ENCODE measurements around the gene PARP9. TPM values are rescaled to one million over a fixed set of nuclear protein-coding genes. Genes with fewer than 3 reads are reported as not detected.

The PARP9 gene
- total and polyA plus RNA-seq, 8 donors, result 8.6 to 33.2 (median 16.7) TPM

- TF ChIP-seq CTCF (IDR thresholded peaks at IDR 0.05), result no peak
- no peaks in the 10 kb centered on the region for H3K36me3 ChIP-seq
- H3K27ac ChIP-seq, result no peak overlapping the region
- H3K27me3 ChIP-seq, result no peaks in the 10 kb centered on the region
- FAIRE-seq (no peak), ATAC-seq (no peak), DNase-seq (no peak)
- WGBS, 2 donors, result 66 to 73% methylated on average over 4 of the region's 4 CpGs
- no peaks in the 10 kb centered on the region for H3K4me1 ChIP-seq
- H3K9me3 ChIP-seq, result no peaks in the 10 kb centered on the region
- H3K4me3 ChIP-seq, result no peak overlapping the region
- intact Hi-C loops (cut with DNase I), result no loop called here
Measured at GRCh38 chr3:122606330-122606729, 42.2 kb upstream of the PARP9 start.

GRCh38 chr3:122603056-122603455 lies 39.0 kb upstream of the PARP9 start:
- Histone ChIP-seq H3K27me3 (no peaks in the 10 kb centered on the region), H3K36me3 (no peaks in the 10 kb centered on the region), H3K4me1 (no peaks in the 10 kb centered on the region), H3K27ac (no peak overlapping the region), H3K9me3 (no peaks in the 10 kb centered on the region), H3K4me3 (no peak overlapping the region)
- FAIRE-seq (no peak), ATAC-seq (no peak), DNase-seq (no peak)
- WGBS, 2 donors, result 77 to 82% methylated on average over 2 of the region's 2 CpGs
- no peak for TF ChIP-seq CTCF (IDR thresholded peaks at IDR 0.05)
- intact Hi-C loops (cut with DNase I), result no loop called here

- DNase-seq, result no peak
- no peak for FAIRE-seq
- ATAC-seq, result peak in 1 of 4 donors; percentile 49
- no peak for TF ChIP-seq CTCF (IDR thresholded peaks at IDR 0.05)
- no peaks in the 10 kb centered on the region for H3K9me3 ChIP-seq
- no peaks in the 10 kb centered on the region for H3K36me3 ChIP-seq
- no peak overlapping the region for H3K27ac ChIP-seq
- 47 to 57% methylated on average over 5 of the region's 5 CpGs for WGBS, 2 donors
- no peak overlapping the region for H3K4me3 ChIP-seq
- H3K4me1 ChIP-seq, result no peaks in the 10 kb centered on the region
- H3K27me3 ChIP-seq, result no peaks in the 10 kb centered on the region
- intact Hi-C loops (cut with DNase I), result no loop called here
Measured at GRCh38 chr3:122602011-122602710, 38.1 kb upstream of the PARP9 start.

GRCh38 chr3:122598556-122598955 lies 34.5 kb upstream of the PARP9 start:
- FAIRE-seq, result no peak

More at GRCh38 chr3:122598556-122598955, 34.5 kb upstream of the PARP9 start:
- DNase-seq (no peak), ATAC-seq (no peak)
- 61 to 87% methylated on average over 4 of the region's 4 CpGs for WGBS, 2 donors
- no peak for TF ChIP-seq CTCF (IDR thresholded peaks at IDR 0.05)
- intact Hi-C loops (cut with DNase I), result no loop called here
- Histone ChIP-seq H3K36me3 (no peaks in the 10 kb centered on the region), H3K9me3 (no peaks in the 10 kb centered on the region), H3K4me1 (no peaks in the 10 kb centered on the region), H3K27me3 (no peaks in the 10 kb centered on the region), H3K4me3 (no peak overlapping the region), H3K27ac (no peak overlapping the region)

All from pancreas (tissue), 10 donors.